Activated CD4-positive, alpha-beta memory T cell treated with anti-CD3 and anti-CD28 coated beads for 36 hours (primary cell): ENCODE measurements around the gene MRPL17. TPM values are rescaled to one million over a fixed set of nuclear protein-coding genes. Genes with fewer than 3 reads are reported as not detected.

Experiments used
- CTCF ChIA-PET: fragments of 350-600 bp; sonication (Branson Sonifier 250); formaldehyde crosslinking; loops from one replicate; lab custom pipeline; 2021; ENCODE audit warnings: antibody characterized with exemption, inconsistent platforms; lab: Charles Lee
- POLR2A ChIA-PET: fragments of 350-600 bp; sonication (Branson Sonifier 250); formaldehyde crosslinking; loops from one replicate; lab custom pipeline; 2021; ENCODE audit warnings: antibody characterized with exemption; lab: Charles Lee
- DNase-seq: peaks from one replicate; pipeline ENCODE4 v3.0.0-alpha.2; 2020
- H3K27ac Mint-ChIP-seq: one replicate; pipeline ENCODE4 v1.8.0; 2021; ENCODE audit warnings: mixed read lengths
- H3K27me3 Mint-ChIP-seq: one replicate; pipeline ENCODE4 v1.8.0; 2021; ENCODE audit warnings: mixed read lengths
- H3K36me3 Mint-ChIP-seq: one replicate; pipeline ENCODE4 v1.8.0; 2021; ENCODE audit warnings: mixed read lengths
- H3K4me1 Mint-ChIP-seq: one replicate; pipeline ENCODE4 v1.8.0; 2021; ENCODE audit warnings: low read depth, mixed read lengths
- H3K4me3 Mint-ChIP-seq: one replicate; pipeline ENCODE4 v1.8.0; 2021; ENCODE audit warnings: mild to moderate bottlenecking, mixed read lengths
- H3K9me3 Mint-ChIP-seq: one replicate; pipeline ENCODE4 v1.8.0; 2021; ENCODE audit warnings: mixed read lengths
- intact Hi-C: fragments of 100-400 bp; cut with micrococcal nuclease; formaldehyde crosslinking; loops from one replicate; pipeline ENCODE4 v1.15.1; 2023
- total RNA-seq, 2 experiments: library from RNA; stranded (reverse); gene quantifications; one replicate each; pipeline ENCODE4 v1.2.3, GENCODE V29; 2021

MRPL17 gene
- total RNA-seq, 2 experiments from 2014 or later, result 98.5 to 102 TPM

- Mint-ChIP-seq H3K27me3 (no peaks in the 10 kb centered on the region), H3K9me3 (no peaks in the 10 kb centered on the region), H3K27ac (peak overlapping the region; percentile 50), H3K4me3 (no peak overlapping the region), H3K4me1 (peaks cover 47% of the 10 kb centered on the region), H3K36me3 (no peaks in the 10 kb centered on the region)
- POLR2A ChIA-PET, result interaction anchor here (0.9 kb wide), 1 partner anchor 56 kb away, joined by 4 read pairs; no protein-coding TSS in a partner anchor
- DNase-seq, result peak; percentile 38
- intact Hi-C loops, result loop anchor here (1.0 to 2.0 kb wide), 4 partner anchors 16 to 135 kb away; partner anchors contain the start of gene MRPL17
- CTCF ChIA-PET, result interaction anchor here (0.7 to 3.1 kb wide), 18 partner anchors 9 to 288 kb away, joined by 3 to 32 read pairs (median 6); partner anchors contain the start of genes ILK, MRPL17, TAF10 and TPP1
Observed at GRCh38 chr11:6666302-6667183, 16.6 kb downstream of the MRPL17 start.

GRCh38 chr11:6664551-6664950 lies 18.6 kb downstream of the MRPL17 start:
- CTCF ChIA-PET, result interaction anchor here (2.4 kb wide), 1 partner anchor 12 kb away, joined by 7 read pairs; no protein-coding TSS in a partner anchor

GRCh38 chr11:6663794-6664469 lies 19.2 kb downstream of the MRPL17 start:
- Mint-ChIP-seq H3K27me3 (no peaks in the 10 kb centered on the region), H3K4me3 (no peak overlapping the region), H3K27ac (no peak overlapping the region), H3K36me3 (no peaks in the 10 kb centered on the region), H3K4me1 (peaks cover 29% of the 10 kb centered on the region), H3K9me3 (no peaks in the 10 kb centered on the region)
- intact Hi-C loops, result no loop called here
- DNase-seq, result no peak
- ChIA-PET CTCF (interaction anchor here (2.4 kb wide), 1 partner anchor 11 kb away, joined by 7 read pairs; no protein-coding TSS in a partner anchor), POLR2A (no interaction called here)

More at GRCh38 chr11:6664551-6664950, 18.6 kb downstream of the MRPL17 start:
- H3K4me3 Mint-ChIP-seq, result no peak overlapping the region
- no peak for DNase-seq
- no peaks in the 10 kb centered on the region for H3K9me3 Mint-ChIP-seq
- POLR2A ChIA-PET, result no interaction called here
- H3K27ac Mint-ChIP-seq, result no peak overlapping the region
- intact Hi-C loops, result no loop called here
- peaks cover 29% of the 10 kb centered on the region for H3K4me1 Mint-ChIP-seq
- H3K27me3 Mint-ChIP-seq, result no peaks in the 10 kb centered on the region
- H3K36me3 Mint-ChIP-seq, result no peaks in the 10 kb centered on the region

- Mint-ChIP-seq H3K4me3 (no peak overlapping the region), H3K27me3 (peaks cover 3% of the 10 kb centered on the region), H3K4me1 (peaks cover 9% of the 10 kb centered on the region), H3K36me3 (no peaks in the 10 kb centered on the region), H3K27ac (no peak overlapping the region), H3K9me3 (no peaks in the 10 kb centered on the region)
- DNase-seq, result no peak
- ChIA-PET CTCF (no interaction called here), POLR2A (no interaction called here)
- intact Hi-C loops, result no loop called here
Observed at GRCh38 chr11:6660712-6661111, 22.4 kb downstream of the MRPL17 start.

GRCh38 chr11:6658647-6659046 lies 24.5 kb downstream of the MRPL17 start:
- Mint-ChIP-seq H3K27me3 (peaks cover 3% of the 10 kb centered on the region), H3K4me1 (peaks cover 4% of the 10 kb centered on the region), H3K27ac (no peak overlapping the region), H3K4me3 (no peak overlapping the region), H3K9me3 (no peaks in the 10 kb centered on the region), H3K36me3 (no peaks in the 10 kb centered on the region)
- intact Hi-C loops, result no loop called here
- ChIA-PET POLR2A (no interaction called here), CTCF (interaction anchor here (1.8 kb wide), 1 partner anchor 127 kb away, joined by 5 read pairs; no protein-coding TSS in a partner anchor)
- no peak for DNase-seq

GRCh38 chr11:6657346-6657745 lies 25.8 kb downstream of the MRPL17 start:
- CTCF ChIA-PET, result interaction anchor here (0.9 to 1.8 kb wide), 2 partner anchors 10 to 126 kb away, joined by 5 read pairs; no protein-coding TSS in a partner anchor
- Mint-ChIP-seq H3K4me3 (no peak overlapping the region), H3K36me3 (no peaks in the 10 kb centered on the region), H3K4me1 (no peaks in the 10 kb centered on the region), H3K27me3 (peaks cover 3% of the 10 kb centered on the region), H3K27ac (no peak overlapping the region), H3K9me3 (no peaks in the 10 kb centered on the region)
- POLR2A ChIA-PET, result no interaction called here
- intact Hi-C loops, result no loop called here
- DNase-seq, result no peak

GRCh38 chr11:6656936-6657335 lies 26.2 kb downstream of the MRPL17 start:
- Mint-ChIP-seq H3K9me3 (no peaks in the 10 kb centered on the region), H3K36me3 (no peaks in the 10 kb centered on the region), H3K27ac (no peak overlapping the region), H3K27me3 (peaks cover 3% of the 10 kb centered on the region), H3K4me3 (peak overlapping the region; percentile 18), H3K4me1 (no peaks in the 10 kb centered on the region)
- intact Hi-C loops, result no loop called here
- ChIA-PET CTCF (interaction anchor here (0.9 to 1.8 kb wide), 2 partner anchors 10 to 126 kb away, joined by 5 read pairs; no protein-coding TSS in a partner anchor), POLR2A (no interaction called here)
- no peak for DNase-seq

- H3K27ac Mint-ChIP-seq, result no peak overlapping the region
- H3K4me1 Mint-ChIP-seq, result no peaks in the 10 kb centered on the region
- H3K27me3 Mint-ChIP-seq, result peaks cover 3% of the 10 kb centered on the region
- ChIA-PET POLR2A (no interaction called here), CTCF (no interaction called here)
- no peaks in the 10 kb centered on the region for H3K36me3 Mint-ChIP-seq
- intact Hi-C loops, result no loop called here
- H3K4me3 Mint-ChIP-seq, result peak overlapping the region; percentile 51
- no peak for DNase-seq
- H3K9me3 Mint-ChIP-seq, result no peaks in the 10 kb centered on the region
Observed at GRCh38 chr11:6656584-6656915, 26.6 kb downstream of the MRPL17 start.

GRCh38 chr11:6655790-6656583 lies 27.2 kb downstream of the MRPL17 start, which contains the start of gene DCHS1:
Gene DCHS1, minus strand, starts transcription at chr11:6655809. Its CDS starts 14,196 bp downstream, at chr11:6641613.
- peak; percentile 27 for DNase-seq
- intact Hi-C loops, result no loop called here
- Mint-ChIP-seq H3K27me3 (peaks cover 3% of the 10 kb centered on the region), H3K4me1 (no peaks in the 10 kb centered on the region), H3K9me3 (no peaks in the 10 kb centered on the region), H3K4me3 (peak within 1 kb of the TSS; percentile 51), H3K36me3 (no peaks in the 10 kb centered on the region), H3K27ac (no peak within 1 kb of the TSS)
- ChIA-PET CTCF (no interaction called here), POLR2A (no interaction called here)

- no peak overlapping the region for H3K27ac Mint-ChIP-seq
- POLR2A ChIA-PET, result no interaction called here
- CTCF ChIA-PET, result no interaction called here
- peak; percentile 54 for DNase-seq
- H3K4me1 Mint-ChIP-seq, result no peaks in the 10 kb centered on the region
- peaks cover 3% of the 10 kb centered on the region for H3K27me3 Mint-ChIP-seq
- H3K36me3 Mint-ChIP-seq, result no peaks in the 10 kb centered on the region
- H3K4me3 Mint-ChIP-seq, result no peak overlapping the region
- H3K9me3 Mint-ChIP-seq, result no peaks in the 10 kb centered on the region
- intact Hi-C loops, result no loop called here
Observed at GRCh38 chr11:6655020-6655789, 27.9 kb downstream of the MRPL17 start.
